ENCODE data around the gene OTUB2. TPM values are rescaled to one million over a fixed set of nuclear protein-coding genes. Genes with fewer than 3 reads are reported as not detected.

OTUB2 gene
- total and polyA plus RNA-seq, 2 of the 8 experiments (the other 6 are each of a cell fraction or from before 2014, with no cell fraction given): 2.2 to 4.2 TPM

DNA sequence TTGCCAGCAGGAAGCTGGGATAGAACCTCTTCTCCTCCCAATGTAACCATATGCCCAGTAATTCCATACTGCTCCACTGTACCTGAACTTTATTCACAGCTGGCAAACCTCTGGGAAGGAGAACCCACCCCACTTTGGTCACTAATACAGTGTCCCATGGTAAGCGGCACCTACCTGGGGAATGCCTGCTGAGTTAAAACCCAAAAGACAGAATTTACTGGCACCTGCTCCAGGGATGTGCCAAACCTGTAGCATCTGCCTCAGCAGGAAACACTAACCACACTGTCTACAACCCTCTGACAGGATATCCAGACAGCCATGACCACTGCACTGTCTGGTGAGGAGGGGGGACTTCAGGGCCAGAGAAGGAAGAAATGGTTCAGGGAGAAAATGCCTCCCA, 28.3 kb downstream of the OTUB2 start:
- H4K91ac ChIP-seq (replicated peaks; ENCODE audit: insufficient read length, low read length): no peak overlapping the region
- H3K4me1 ChIP-seq (replicated peaks in 1 of 4; ENCODE audit: control insufficient read depth in 3 of 4, insufficient read depth in 4 of 4, low read length in 3 of 4): no peaks in the 10 kb centered on the region; a peak in 1 of 7 replicates
- FAIRE-seq: no peak
- H3K4me2 ChIP-seq (ENCODE audit: insufficient read depth in 1 of 2, low read depth in 2 of 2, low read length in 2 of 2): no peak overlapping the region
- no peak overlapping the region for H3K18ac ChIP-seq (ENCODE audit: extremely low read depth, low read length)
- no peak for TF ChIP-seq BACH1 (IDR thresholded peaks at IDR 0.05; ENCODE audit: low read length)
- TF ChIP-seq SIRT6 (IDR thresholded peaks at IDR 0.05; ENCODE audit: low read length): no peak
- no peak for TF ChIP-seq KDM4A (IDR thresholded peaks at IDR 0.05; ENCODE audit: low read depth, low read length, severe bottlenecking)
- TF ChIP-seq KDM5A (IDR thresholded peaks at IDR 0.05; ENCODE audit: low read length): no peak
- no peak for TF ChIP-seq SP1 (IDR thresholded peaks at IDR 0.05; ENCODE audit: low read depth, low read length)
- no peak for TF ChIP-seq POU5F1 (IDR thresholded peaks at IDR 0.05; ENCODE audit: low read depth, low read length)
- no peak for TF ChIP-seq NANOG (IDR thresholded peaks at IDR 0.05; ENCODE audit: insufficient read depth, low read depth, low read length, poor library complexity, severe bottlenecking)
- TF ChIP-seq CEBPB (IDR thresholded peaks at IDR 0.05; ENCODE audit: low read depth, low read length): no peak
- TF ChIP-seq CREB1 (IDR thresholded peaks at IDR 0.05): no peak
- no peak for TF ChIP-seq BCL11A (IDR thresholded peaks at IDR 0.05; ENCODE audit: low read depth in 2 of 2, low read length in 2 of 2)
- no peak for TF ChIP-seq EZH2 (IDR thresholded peaks at IDR 0.05; ENCODE audit: low read depth, low read length, severe bottlenecking)
- TF ChIP-seq SIN3A (conservative IDR thresholded peaks at IDR 0.05 in 1 of 2, IDR thresholded peaks at IDR 0.05 in 1 of 2; ENCODE audit: low read depth in 1 of 2, low read length in 2 of 2): no peak
- TF ChIP-seq RAD21 (IDR thresholded peaks at IDR 0.05 in 1 of 2, conservative IDR thresholded peaks at IDR 0.05 in 1 of 2; ENCODE audit: low read depth in 2 of 2, low read length in 2 of 2): no peak
- no peak for TF ChIP-seq RFX5 (IDR thresholded peaks at IDR 0.05; ENCODE audit: borderline replicate concordance, low read depth, low read length)
- no peak for TF ChIP-seq POLR2A (IDR thresholded peaks at IDR 0.05; ENCODE audit: control extremely low read depth in 1 of 2, low read depth in 2 of 2, low read length in 2 of 2)
- CTCF ChIA-PET (ENCODE audit: partially characterized antibody): interaction anchor here (0.9 to 17.4 kb wide), 7 partner anchors 11 to 252 kb away, joined by 3 to 148 read pairs (median 27); partner anchors contain the start of gene IFI27
- H3K56ac ChIP-seq (replicated peaks; ENCODE audit: insufficient read length, low read depth, low read length): no peak overlapping the region
- no peaks in the 10 kb centered on the region; the same call in 1 of the 2 replicates for H3K79me1 ChIP-seq (ENCODE audit: low read depth, low read length)
- H3K4ac ChIP-seq (replicated peaks; ENCODE audit: insufficient read length, low read depth, low read length): no peak overlapping the region
- H3K23ac ChIP-seq (ENCODE audit: insufficient read length): no peak overlapping the region
- no peak overlapping the region for H4K8ac ChIP-seq (ENCODE audit: extremely low read depth, insufficient read depth, low read length)
- POLR2A ChIA-PET (ENCODE audit: partially characterized antibody): no interaction called here
- H2BK120ac ChIP-seq (replicated peaks; ENCODE audit: low read depth, low read length): no peak overlapping the region
- no peaks in the 10 kb centered on the region for H3K79me2 ChIP-seq (ENCODE audit: control insufficient read depth in 1 of 2, insufficient read depth in 2 of 2, low read length in 2 of 2)
- H2BK12ac ChIP-seq (ENCODE audit: low read depth, low read length): no peak overlapping the region
- H3K4me3 ChIP-seq (ENCODE audit: extremely low read depth in 1 of 4, insufficient read depth in 2 of 4, low read depth in 3 of 4, low read length in 4 of 4): no peak overlapping the region
- H3K23me2 ChIP-seq (ENCODE audit: low read depth, low read length): no peaks in the 10 kb centered on the region
- H2AFZ ChIP-seq (ENCODE audit: low read length): no peak overlapping the region
- no peak overlapping the region for H2BK15ac ChIP-seq (ENCODE audit: low read length)
- no peak overlapping the region for H2BK5ac ChIP-seq (ENCODE audit: low read depth, low read length)
- H3K9me3 ChIP-seq (ENCODE audit: insufficient read depth in 2 of 2, low read depth in 1 of 2, low read length in 1 of 2): no peaks in the 10 kb centered on the region
- no peak for DNase-seq (ENCODE audit: low read depth in 1 of 2, low spot score in 2 of 2)
- H3K14ac ChIP-seq (ENCODE audit: insufficient read length): no peak overlapping the region
- no peak overlapping the region for H4K5ac ChIP-seq (ENCODE audit: insufficient read length, low read depth, low read length)
- no peak overlapping the region for H3K9ac ChIP-seq (replicated peaks in 1 of 4; ENCODE audit: extremely low read depth in 1 of 4, low read depth in 3 of 4, low read length in 3 of 4)
- 90% methylated on average over 1 of the region's 1 CpG; no CpG with 5 or more reads in 1 of the 2 experiments for WGBS, 2 experiments (ENCODE audit: extremely low coverage in 1 of 2, insufficient coverage in 1 of 2, insufficient read length in 1 of 2, insufficient replicate concordance in 2 of 2, low coverage in 1 of 2, low lambda C conversion rate in 2 of 2, missing lambda C conversion rate in 1 of 2)
- H3K36me3 ChIP-seq (ENCODE audit: control insufficient read depth in 2 of 4, insufficient read depth in 4 of 4, low read length in 3 of 4): peaks cover 27 to 81% (median 58%) of the 10 kb centered on the region in 4 experiments
- no peak overlapping the region for H2BK20ac ChIP-seq (ENCODE audit: low read length)
- H2AK5ac ChIP-seq (ENCODE audit: low read depth, low read length): no peak overlapping the region
- no peak overlapping the region for H3K27ac ChIP-seq (ENCODE audit: low read depth, low read length)
- H4K20me1 ChIP-seq (replicated peaks in 1 of 2; ENCODE audit: control insufficient read depth in 1 of 2, insufficient read depth in 2 of 2, low read length in 2 of 2): peaks cover 1 to 5% of the 10 kb centered on the region in 2 experiments
- no peaks in the 10 kb centered on the region for H3K27me3 ChIP-seq (replicated peaks in 1 of 4; ENCODE audit: control insufficient read depth in 3 of 4, extremely low read depth in 1 of 4, insufficient read depth in 3 of 4, low read length in 3 of 4)

Data from H1 (cell line).